Astrocyte of the spinal cord (primary cell): ENCODE measurements around the gene RUFY2.
"Not testable (repeated sequence)": the region's sequence is repeated elsewhere in the genome, so short reads cannot be mapped to it uniquely, and the experiment has no call there.

ENCODE experiments used
- DNase-seq: peaks from one replicate; pipeline ENCODE4 v3.0.0; 2011; ENCODE audit warnings: low read depth, low spot score
- H3K4me3 ChIP-seq: 2 replicates; pipeline ENCODE4 v1.5.1; 2011; ENCODE audit warnings: low read depth, mild to moderate bottlenecking, low read length, moderate library complexity
- in situ Hi-C: cut with HindIII; loops from 2 replicates; pipeline ENCODE4 v1.10.0; 2017; ENCODE audit warnings: low sequenced_read_pairs
- TF ChIP-seq, protein P1 (sequence below): IDR thresholded peaks from 2 replicates; pipeline ENCODE4 v1.5.1; 2012; ENCODE audit warnings: low read depth, mild to moderate bottlenecking, low read length, inconsistent platforms

Gene RUFY2, protein sequence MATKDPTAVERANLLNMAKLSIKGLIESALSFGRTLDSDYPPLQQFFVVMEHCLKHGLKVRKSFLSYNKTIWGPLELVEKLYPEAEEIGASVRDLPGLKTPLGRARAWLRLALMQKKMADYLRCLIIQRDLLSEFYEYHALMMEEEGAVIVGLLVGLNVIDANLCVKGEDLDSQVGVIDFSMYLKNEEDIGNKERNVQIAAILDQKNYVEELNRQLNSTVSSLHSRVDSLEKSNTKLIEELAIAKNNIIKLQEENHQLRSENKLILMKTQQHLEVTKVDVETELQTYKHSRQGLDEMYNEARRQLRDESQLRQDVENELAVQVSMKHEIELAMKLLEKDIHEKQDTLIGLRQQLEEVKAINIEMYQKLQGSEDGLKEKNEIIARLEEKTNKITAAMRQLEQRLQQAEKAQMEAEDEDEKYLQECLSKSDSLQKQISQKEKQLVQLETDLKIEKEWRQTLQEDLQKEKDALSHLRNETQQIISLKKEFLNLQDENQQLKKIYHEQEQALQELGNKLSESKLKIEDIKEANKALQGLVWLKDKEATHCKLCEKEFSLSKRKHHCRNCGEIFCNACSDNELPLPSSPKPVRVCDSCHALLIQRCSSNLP

DNA sequence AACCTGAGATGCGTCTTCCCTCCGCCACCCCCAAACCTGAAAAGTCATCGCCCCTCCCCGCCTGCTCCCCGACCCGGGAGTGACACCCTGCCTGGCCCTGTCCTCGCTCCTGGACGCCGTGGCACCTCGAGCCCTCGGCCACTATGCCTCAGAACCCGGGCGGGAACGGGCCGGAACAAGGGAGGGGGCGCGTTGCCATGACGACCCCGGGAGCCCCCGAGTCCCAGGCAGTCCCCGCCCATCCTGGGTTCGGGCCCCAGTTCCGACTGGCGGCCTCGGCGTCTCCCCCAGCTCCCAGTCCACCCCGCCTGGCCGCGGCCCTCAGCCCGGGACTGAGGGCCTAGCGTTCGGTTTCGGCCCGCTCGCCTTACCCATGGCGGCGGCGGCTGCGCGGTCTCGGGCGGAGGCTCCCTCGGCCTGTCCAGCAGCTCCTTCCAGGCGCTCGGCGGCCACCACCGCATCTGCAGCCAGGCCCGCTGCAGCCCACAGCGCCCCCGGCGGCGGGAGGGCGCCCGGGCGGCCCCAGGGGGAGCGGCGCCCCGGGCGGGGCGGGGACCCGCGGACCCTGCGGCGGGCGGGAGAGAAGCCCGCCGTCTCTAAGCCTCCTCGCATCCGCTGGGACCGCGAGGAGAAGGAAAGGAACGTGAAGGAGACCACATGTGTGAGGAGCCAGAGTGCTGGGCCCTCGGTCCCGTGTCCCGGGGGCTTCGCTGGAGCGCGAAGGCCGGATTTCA lies at the start of gene RUFY2:
RUFY2 (minus strand) TSS at position 463 of the 734 bp plus-strand sequence; CDS start at position 375, 88 bp downstream.
- TF ChIP-seq, protein P1, sequence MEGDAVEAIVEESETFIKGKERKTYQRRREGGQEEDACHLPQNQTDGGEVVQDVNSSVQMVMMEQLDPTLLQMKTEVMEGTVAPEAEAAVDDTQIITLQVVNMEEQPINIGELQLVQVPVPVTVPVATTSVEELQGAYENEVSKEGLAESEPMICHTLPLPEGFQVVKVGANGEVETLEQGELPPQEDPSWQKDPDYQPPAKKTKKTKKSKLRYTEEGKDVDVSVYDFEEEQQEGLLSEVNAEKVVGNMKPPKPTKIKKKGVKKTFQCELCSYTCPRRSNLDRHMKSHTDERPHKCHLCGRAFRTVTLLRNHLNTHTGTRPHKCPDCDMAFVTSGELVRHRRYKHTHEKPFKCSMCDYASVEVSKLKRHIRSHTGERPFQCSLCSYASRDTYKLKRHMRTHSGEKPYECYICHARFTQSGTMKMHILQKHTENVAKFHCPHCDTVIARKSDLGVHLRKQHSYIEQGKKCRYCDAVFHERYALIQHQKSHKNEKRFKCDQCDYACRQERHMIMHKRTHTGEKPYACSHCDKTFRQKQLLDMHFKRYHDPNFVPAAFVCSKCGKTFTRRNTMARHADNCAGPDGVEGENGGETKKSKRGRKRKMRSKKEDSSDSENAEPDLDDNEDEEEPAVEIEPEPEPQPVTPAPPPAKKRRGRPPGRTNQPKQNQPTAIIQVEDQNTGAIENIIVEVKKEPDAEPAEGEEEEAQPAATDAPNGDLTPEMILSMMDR, result peak; percentile 42
- peak; percentile 79 for DNase-seq
- H3K4me3 ChIP-seq, result peak within 1 kb of the TSS; percentile 98
- in situ Hi-C loops, result no loop called here

DNA sequence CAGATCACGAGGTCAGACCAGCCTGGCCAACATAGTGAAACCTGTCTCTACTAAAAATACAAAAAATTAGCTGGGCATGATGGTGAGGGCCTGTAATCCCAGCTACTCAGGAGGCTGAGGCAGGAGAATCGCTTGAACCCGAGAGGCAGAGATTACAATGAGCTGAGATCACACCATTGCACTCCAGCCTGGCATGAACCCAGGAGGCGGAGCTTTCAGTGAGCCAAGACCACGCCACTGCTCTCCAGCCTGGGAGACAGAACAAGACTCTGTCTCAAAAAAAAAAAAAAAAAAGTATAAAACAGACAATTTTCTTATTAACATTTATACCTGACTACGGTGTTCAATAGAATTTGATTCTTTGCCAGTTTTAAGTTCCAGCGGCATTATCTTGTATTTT lies 42.6 kb upstream of the RUFY2 start:
- H3K4me3 ChIP-seq, DNase-seq, in situ Hi-C loops: not testable (repeated sequence)

DNA sequence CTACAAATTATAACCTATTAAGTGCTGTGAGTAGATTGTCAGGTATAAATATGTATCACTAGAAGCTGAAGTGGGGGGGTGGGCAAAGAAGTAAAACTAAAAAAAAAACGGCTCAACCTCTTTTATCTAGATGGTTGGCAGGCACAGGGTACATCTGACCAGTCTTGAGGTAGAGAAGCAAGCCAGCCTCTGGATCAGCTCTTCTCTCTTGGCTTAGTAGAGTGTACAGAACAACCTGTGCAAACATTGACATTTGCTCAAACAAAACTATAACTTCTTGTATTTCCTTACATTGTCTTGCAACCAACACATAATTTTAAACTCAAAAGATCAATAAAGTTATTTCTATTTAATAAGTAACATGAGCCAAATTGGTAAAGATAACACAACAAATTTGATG lies 39.1 kb upstream of the RUFY2 start:
- no peak overlapping the region for H3K4me3 ChIP-seq
- in situ Hi-C loops, result no loop called here
- TF ChIP-seq, protein P1, result no peak
- DNase-seq, result no peak

DNA sequence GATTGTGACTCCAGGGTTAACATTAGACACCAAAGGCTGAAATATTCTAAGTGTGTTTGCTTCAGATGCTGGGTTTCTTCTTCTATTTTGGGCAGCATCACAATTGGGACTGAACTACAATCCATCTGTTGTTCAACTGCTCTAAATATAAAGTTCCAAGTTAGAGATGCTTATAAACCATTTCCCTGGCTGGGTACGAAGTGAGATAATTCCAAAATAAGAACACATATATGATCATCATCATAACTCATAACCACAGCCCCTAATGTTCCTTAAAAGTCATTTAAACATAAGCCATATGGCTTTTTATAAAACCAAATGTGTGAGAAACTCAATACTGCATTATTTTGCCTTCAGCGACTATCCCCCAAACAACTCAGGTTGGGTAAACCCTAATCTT lies 35.9 kb upstream of the RUFY2 start:
- TF ChIP-seq, protein P1, result no peak
- DNase-seq, result no peak
- no peak overlapping the region for H3K4me3 ChIP-seq
- in situ Hi-C loops, result no loop called here

DNA sequence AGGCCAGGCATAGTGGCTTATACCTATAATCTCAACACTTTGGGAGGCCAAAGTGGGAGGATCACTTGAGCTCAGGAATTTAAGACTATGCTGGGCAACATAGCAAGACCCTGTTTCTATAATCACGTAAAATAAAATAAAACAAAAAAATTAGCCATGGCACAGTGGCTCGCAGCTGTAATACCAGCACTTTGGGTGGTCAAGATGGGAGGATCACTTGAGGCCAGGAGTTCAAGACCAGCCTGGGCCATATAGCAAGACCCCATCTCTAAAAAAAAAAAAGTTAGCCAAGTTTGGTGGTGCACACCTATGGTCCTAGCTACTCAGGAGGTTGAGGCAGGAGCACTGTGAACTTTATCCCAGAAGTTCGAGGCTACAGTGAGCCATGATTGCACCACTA lies 33.8 kb upstream of the RUFY2 start:
- no peak for DNase-seq
- in situ Hi-C loops, result no loop called here
- TF ChIP-seq, protein P1, result no peak
- H3K4me3 ChIP-seq, result no peak overlapping the region

DNA sequence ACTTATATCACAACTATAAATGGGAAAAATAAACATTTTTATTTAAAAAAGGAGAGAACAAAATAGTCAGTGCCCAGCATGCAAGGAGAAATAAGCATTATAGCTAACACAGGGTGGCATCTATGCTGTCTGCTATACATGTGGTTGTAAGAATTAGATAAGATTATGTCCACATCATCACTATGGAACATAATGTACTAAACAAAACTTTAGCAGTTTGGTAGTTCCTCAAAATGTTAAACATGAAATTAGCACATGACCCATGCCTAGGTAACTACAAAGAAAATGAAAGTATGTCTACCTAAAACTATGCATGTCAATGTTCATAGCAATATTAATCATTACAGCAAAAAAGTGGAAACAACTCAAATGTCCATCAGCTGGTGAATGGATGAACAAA lies 28.7 kb upstream of the RUFY2 start:
- in situ Hi-C loops, result no loop called here
- TF ChIP-seq, protein P1, result no peak
- no peak overlapping the region for H3K4me3 ChIP-seq
- DNase-seq, result no peak

DNA sequence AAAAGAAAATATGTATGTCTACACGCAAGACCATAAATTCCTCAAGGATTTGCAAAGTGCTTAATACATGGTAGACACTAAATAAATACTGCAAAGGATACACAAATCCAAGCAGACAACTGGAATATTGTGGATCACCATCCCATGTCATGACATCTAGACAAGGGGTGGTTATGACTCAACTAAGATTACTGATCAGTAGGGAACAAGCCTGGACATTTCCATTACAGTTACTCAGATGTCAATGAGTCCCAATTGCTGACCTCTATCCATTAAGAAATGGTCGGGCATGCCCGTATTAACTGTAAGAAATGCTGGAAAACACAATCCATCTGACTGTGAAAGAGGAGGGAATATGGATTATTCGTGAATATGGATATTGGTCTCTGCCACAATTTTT lies 27.6 kb upstream of the RUFY2 start:
- in situ Hi-C loops, result no loop called here
- DNase-seq, result no peak
- TF ChIP-seq, protein P1, result no peak
- no peak overlapping the region for H3K4me3 ChIP-seq
